Medulla oblongata (tissue), 1 donor: ENCODE results near the gene SAC3D1.

ENCODE experiments used
- DNase-seq: peaks from one replicate; pipeline ENCODE4 v3.0.0-alpha.2; 2015; ENCODE audit errors: extremely low spot score

Gene SAC3D1

DNA sequence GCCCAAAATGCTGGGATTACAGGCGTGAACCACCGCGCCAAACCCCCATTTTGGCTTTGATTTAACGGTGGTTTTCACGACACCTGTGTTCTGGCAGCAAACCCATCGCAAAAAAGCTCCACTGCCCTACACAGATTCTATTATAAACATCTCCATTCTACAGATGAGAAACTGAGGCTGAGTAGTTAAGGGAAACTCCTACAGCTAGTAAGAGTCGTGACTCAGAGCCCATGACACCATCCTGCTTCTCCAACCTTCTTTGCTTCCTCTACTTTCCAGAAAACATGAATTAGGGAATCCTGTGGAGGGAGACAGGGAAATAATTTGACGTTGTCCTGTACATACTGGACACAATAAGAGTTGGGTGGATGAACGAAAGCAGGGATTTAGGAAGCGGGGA lies 14.2 kb upstream of the SAC3D1 start:
- no peak for DNase-seq

DNA sequence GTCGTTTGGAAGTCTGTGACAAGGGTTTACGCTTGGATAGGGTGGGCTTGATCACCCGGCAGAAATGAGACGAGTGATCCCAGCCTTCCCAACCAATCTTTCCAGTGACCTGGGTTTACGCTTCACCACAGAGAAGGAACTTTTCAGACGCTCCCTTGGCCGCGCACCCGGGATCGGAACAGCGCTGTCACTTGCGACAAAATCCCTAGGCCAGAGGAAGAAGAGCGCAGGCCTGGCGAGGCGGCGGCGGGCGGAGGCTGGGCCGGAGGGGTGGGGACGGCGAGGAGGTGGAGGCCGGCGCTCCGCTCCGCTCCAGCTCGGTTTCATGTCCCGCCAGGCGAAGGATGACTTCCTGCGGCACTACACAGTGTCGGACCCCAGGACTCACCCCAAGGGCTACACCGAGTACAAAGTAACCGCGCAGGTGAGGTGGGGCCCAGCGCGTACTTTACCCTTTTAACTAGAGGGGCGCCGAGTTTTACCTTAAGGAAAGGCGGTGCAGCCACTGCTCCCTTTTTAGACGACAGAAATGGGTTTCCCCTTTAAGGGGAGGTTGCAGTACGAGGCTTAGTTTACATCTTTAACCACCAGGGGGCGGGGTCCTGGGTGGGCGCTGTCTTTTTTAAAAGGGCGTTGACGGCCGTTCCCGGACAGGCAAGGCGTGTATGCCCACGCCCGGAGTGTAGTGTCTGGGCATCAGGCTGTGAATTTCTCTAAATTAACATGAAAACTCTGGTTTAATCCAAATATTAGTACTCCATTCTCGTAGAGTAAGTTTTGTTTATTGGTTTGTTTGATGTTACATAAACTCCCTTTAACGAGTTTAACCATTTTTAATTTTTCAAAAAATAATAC lies 13.6 kb upstream of the SAC3D1 start, which contains the start of gene SNX15:
Gene SNX15, plus strand, starts transcription at position 227 of the 855 bp plus-strand sequence. Its CDS starts 99 bp downstream, at position 326.
- DNase-seq = peak; percentile 99

DNA sequence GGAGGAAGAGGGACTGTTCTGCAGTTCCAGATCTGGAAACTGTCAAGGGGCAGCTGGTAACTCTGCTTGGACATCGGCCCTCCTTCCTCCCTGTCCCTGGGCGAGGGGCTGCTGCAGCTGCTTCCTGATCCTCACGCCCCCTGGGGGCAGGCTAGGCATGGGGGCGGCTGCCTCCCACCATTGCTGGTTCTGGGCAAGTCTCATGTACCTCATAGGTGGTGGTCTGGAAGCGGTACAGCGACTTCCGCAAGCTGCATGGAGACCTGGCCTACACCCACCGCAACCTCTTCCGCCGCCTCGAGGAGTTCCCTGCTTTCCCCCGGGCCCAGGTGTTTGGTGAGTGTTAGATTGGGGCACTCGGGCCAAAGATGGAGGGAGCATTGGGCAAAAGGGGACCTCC lies 8.8 kb upstream of the SAC3D1 start:
- no peak for DNase-seq

DNA sequence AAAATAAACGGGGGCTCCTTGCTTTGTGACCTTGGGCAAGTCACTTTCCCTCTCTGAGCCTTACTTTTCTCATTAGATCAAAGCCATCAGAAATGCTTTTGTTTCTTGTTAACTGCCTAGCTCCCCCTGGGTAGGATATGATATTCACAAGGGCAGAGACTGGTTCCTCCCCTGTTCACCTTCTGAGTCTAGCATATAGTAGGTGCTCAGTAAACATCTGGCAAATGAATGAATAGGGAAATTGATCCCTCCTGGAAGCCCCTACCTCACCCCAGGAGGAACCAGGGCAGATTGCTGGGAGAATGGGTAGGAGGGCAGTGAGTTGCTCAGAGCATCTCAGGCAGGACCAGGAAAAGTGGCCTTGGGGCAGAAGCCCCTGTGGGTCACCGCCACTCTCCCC lies 6.6 kb upstream of the SAC3D1 start:
- no peak for DNase-seq

DNA sequence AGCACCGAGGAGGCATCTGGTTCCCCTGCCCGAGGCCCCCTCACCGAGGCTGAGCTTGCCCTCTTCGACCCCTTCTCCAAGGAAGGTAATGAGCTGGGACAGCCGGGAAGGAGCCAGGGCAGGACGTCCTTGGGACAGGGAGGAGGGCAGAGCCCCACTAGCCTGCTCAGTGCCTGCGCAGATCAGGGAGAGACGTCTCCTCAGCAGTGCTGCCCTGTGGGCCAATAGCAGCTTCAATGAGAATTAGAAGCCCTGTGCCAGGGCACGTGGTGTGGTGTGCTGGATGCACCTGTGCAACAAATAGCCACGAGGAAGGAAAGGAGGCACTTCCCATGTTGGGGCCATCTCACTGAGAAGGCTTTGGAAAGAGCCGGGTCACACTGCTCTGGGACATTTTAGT lies 5.4 kb upstream of the SAC3D1 start:
- DNase-seq = no peak

DNA sequence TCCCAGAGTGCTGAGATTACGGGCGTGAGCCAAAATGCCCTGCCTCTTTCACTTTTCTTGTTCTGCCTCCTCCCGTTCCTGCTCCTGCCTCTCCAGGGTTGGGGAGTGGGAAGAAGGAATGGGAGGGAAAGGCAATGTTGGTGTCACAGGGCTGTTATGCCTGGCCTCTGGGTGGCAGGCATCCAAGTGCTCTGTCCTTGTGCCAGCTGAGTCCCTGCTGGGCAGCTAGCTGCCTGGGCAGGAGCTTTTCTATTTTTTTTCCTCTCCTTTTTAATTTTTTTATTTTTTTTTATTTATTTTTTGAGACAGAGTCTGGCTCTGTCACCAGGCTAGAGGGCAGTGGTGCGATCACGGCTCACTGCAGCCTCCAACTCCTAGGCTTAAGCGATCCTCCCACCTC lies 4.1 kb upstream of the SAC3D1 start:
- peak; percentile 85 for DNase-seq

DNA sequence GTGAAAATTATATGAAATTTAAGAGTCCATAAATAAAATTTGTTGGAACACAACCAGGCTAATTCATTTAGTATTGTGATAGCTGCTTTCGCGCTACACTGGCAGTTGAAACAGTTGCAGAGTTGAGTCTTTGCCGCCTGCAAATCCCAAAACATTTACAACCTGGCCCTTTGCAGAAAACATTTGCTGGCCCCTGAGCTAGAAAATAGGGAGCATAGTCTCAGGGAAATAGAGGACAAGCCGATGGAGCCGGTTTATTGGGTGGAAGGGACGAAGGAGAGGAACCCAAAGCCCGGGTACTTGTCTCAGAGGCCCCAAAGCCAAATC lies 527 bp upstream of the SAC3D1 start:
- DNase-seq = no peak

DNA sequence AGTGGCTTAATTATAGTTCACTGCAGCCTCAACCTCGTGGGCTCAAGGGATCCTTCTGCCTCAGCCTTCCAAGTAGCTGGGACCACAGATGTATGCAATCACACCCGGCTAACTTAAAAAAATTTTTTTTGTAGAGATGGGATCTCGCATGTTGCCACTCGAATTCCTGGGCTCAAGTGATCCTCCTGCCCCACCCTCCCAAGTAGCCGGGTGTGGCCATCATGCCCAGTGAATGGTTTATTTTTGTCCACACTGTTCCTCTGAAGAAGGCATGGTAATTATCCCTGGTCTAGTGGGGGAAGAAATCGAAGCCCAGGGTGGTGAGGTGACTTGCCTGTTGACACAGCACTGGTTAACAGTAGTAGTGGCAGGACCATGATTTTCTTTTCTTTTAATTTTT lies 1.9 kb downstream of the SAC3D1 start:
- DNase-seq = no peak

DNA sequence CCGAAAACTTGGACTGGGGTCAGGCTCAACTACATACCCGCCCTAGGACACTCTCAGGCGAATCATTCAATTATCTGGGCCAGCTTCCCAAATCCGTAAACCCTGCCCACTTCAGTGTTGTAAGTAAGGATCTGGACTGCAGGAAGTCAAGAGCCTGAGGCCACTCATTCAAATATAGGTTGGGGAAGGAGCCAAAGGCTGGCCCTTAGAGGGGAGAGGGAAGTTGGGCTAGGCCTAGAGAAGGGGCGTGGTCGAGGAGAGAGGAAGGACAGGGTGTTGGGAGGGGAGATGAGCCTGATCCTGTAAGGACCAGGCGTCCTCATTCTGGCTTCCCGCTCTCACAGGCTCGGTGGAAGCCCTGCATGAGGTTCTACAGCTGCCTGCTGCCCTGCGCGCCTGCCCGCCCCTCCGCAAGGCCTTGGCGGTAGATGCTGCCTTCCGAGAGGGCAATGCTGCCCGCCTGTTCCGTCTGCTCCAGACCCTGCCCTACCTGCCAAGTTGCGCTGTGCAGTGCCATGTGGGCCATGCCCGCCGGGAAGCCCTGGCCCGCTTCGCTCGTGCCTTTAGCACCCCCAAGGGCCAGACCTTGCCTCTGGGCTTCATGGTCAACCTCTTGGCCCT lies 3.0 kb downstream of the SAC3D1 start:
- peak; percentile 68 for DNase-seq

DNA sequence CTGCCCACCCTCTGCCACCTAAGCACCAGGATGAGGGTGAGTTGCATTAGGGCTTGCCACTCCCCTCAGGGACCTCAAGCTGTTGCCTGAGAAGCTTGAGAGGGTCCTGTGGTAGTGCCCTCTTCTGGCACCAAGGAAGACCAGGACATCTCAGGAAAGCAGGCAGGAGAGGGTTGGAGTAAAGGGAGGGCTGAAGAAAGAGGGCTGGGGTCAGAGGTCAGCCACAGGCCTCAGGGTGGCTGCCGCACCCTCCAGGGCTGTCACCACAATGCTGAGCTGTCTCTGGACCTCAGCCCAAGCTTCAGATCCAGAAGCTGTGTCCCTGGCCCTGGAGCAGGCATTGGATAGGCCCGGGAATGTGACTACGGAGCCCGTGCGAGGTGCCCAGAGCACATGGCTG lies 4.1 kb downstream of the SAC3D1 start:
- DNase-seq = no peak

DNA sequence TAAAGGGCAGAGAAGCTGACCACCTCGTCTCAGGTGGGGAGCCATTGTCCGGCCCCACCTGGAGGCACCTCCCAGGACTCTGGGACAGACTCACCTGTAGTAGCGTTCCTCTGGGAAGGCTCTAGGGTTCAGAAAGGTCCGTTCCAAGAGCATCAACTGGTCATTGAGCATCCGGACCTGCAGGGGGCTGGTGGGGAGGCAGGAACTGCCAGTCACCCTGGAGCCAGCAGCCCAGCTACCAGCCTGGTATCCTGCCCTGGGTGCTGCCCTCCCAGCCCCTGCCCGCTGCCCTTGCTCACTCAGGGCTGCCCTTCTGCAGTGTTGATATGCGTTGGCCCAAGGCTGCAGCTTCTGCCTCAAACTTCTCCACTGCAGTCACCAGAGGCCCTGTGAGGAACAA lies 4.7 kb downstream of the SAC3D1 start:
- DNase-seq = no peak

DNA sequence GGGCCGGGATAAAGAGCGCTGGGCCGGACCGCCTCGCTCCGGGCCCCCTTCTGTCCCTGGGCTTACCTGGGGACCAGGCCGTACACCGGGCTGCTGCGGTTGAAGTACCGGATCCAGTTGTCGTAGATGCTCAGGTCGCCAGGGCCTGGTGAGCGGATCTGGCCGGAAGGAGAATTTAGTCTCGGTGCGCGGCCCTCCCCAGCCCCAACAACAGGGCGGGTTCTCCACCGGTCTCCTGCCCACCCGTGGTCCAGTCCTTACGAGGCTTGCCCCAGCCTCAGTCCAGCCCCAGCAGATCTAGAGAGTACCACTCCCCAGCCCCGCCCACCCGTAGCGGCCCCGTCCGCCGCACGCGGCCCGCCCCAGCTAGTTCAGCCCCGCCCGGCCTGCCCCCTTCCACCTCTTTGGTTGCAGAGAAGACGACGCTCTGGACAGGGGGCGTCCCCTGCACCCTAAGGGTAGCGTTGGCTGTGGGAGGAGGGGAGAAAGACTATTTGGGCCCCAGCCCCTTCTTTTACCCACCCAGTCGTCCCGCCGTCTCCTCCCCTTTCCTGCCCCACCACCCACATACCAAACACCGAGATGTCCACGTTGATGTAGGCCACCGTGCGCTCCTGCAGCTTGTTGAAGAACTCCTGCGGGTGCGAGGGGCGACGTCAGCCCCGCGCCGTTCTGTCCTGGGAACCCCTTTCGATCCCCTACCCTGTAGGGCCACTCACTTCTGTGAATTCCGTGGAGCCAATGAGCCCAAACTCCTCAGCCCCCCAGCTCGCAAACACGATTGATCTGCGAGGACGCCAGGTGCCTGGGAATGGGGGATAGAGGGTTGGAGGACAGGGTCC lies 6.8 kb downstream of the SAC3D1 start:
- no peak for DNase-seq

DNA sequence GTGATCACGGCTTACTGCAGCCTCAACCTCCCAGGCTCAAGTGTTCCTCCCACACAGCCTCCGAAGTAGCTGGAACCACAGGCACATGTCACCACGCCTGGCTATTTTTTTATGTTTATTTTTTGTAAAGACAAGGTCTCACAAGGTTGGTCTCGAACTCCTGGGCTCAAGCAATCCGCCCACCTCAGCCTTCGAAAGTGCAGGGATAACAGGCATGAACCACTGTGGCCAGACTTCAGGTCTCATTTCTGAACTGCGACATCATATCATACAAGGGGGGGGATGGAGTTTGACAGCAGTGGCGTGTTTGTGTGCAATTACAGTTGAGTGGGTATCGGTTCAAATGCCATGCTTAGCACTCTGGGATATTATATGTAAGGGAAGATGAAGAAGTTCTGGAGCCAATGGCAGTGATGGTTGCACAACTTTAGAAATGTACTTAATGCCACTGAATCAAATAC lies 10.4 kb downstream of the SAC3D1 start:
- no peak for DNase-seq

DNA sequence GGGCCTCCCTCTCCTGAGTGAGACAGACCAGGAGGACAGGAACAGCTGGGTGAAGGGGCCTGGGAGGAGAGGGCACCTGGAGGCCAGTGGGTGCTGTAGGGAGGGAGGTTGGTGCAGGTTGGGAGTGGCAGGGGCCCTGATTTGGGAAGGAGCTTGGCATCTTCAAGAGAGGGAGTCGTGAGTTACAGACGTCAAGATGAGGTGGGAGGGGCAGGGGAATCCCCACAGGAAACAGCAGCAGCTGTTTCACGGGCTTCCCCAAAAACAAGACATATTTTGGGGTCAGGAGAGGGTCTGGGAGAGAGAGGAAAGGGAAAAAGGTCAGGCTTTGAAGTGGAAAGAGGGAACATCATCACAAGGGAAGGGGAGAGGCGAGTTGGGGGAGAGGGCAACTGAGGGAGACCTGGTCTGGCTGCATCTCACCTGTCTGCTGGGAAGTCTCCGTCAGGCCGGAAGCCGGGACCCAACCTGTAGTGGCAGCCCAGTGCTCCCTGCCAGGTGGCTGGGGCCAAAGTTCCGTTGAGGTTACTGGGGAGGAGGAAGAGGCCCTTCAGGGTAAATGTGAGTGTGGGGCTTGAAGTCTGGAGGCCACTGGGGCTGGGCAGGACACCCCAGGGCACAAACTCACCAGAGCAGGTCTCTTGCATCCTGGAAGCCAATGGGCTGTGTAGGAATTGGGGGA lies 13.0 kb downstream of the SAC3D1 start:
- DNase-seq = no peak

DNA sequence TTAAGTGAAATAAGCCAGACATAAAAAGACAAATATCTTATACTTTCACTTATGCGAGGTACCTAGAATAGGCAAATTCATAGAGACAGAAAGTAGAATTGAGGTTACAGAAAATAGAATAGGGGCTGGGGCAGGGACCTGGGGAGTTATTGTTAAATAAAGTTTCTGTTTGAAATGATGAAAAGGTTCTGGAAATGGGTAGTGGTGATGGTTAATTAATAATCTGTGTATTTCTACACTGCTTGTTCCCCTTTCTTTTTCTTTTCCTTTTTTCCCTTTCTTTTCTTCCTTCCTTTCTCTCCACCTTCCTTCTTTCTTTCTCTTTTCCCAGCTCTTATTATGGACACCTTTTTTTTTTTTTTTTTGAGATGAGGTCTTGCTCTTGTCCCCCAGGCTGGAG lies 14.5 kb downstream of the SAC3D1 start:
- no peak for DNase-seq

DNA sequence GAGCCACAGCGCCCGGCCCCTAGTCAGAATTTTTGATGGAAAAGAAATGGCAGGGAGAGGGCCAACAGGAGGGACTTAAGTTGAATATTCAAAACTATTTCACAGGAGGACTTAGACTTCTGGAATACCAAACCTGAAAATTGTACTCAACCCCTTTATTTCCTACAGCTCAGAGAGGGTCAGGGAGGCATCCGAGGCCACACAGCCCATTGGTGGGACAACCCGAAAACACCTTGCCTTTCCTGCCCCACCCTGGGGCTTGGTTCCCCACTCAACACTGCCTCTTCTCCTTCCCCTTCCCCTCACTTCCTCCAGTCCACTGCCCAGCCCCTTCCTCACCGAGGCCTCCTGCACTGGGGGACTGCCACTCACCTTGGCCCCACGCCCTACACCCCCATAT lies 16.0 kb downstream of the SAC3D1 start:
- DNase-seq = no peak

DNA sequence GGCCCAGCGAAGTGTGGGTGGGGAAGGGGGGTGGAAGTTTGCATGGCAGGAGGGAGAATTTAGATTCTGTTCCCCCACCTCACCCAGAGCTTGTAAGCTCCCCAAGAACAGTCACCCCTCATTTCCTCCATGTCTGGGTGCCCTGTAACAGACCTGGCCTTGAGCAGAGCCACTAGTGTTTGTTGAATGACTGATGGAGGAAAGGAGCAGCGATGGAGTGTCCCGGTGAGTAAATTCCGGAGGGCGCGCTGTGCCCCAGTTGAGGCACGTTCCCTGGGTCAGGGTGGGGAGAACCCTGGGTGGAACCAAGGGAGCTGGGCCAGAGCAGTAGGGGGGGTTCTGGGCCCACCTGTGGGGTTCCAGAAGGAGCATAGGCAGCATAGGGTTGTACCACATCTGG lies 16.5 kb downstream of the SAC3D1 start:
- DNase-seq = no peak

DNA sequence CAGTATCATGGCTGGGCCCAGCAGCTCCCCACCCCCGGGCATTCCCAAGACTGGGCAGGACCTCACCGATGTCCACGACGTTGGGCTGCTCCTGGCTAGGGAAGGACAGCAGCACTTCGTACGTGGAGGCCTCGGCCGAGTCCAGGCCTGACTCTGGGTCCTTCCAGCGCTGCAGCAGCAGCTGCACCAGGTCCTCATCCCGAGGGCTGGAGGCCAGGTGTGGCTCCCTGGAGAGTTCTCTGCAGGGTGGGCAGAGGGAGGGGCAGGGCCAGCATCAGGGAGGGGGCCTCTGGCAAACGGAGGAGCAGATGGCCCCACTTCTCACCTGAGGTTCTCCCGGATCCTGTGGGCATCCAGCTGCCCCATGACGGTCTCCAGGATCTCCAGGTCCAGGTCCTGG lies 17.0 kb downstream of the SAC3D1 start:
- DNase-seq = no peak

DNA sequence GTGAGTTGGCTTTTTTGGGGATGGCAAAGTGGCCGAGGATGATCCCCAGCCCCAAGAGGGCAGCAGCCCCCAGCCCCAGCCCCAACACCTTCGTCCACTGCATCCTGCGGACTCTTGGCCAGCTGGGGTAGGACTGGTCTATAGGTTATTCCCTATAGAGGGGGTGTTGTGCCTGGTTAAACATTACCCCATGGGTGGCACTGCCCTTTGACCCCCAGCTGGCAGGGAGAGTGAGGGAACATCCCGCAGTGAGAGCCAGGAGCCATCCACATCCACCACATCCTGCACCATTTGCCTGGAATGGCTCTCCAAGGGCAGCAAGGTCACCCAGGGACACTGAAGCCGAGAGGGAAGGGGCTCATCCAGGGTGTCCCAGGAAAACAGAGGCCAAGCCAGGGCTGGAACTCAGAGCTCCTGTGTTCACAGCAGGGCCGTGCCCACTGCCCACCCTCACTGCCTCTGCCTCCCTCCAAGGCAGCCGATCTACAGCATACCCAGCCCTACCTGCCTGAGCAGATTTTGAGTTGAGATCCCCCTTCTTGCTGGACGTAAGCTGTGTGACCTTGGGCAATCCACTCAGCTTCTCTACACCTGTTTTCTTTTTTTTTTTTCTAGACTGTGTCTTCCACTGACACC lies 17.5 kb downstream of the SAC3D1 start, which contains the start of gene NAALADL1:
Gene NAALADL1, minus strand, starts transcription at position 135 of the 636 bp plus-strand sequence. Its CDS starts 32 bp downstream, at position 103.
- DNase-seq = no peak

DNA sequence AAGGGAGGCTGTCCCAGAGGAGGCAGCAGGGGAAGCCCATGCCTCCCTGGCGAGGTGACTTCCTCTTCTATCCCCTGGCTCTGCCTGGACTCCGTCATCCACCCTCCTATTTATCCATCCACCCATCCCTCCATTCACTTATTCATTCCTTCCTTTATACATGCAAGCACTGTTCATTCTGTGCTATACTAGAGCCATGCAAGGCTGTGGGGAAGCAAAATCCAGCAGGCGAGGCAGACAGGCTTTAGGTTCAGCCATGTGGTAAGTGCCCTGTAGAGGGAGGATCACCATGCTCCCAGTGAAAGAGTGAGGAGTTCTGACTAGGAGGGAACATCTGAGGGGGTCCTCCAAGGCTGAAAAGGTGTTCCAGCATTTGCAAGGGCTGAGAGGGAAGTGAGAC lies 18.5 kb downstream of the SAC3D1 start:
- DNase-seq = no peak
